ENCODE results near the gene CETN3. TPM values are rescaled to one million over a fixed set of nuclear protein-coding genes. Genes with fewer than 3 reads are reported as not detected.

Gene CETN3
- total and polyA plus RNA-seq, 2 of the 13 experiments (the other 11 are each of a cell fraction or from before 2014, with no cell fraction given) = 15.4 to 71.5 TPM

- no peak for TF ChIP-seq CSRNP2 (CRISPR knock-in tag; conservative IDR thresholded peaks at IDR 0.05; ENCODE audit: low read depth)
- no peak for TF ChIP-seq ZNF777 (CRISPR knock-in tag; IDR thresholded peaks at IDR 0.05)
- TF ChIP-seq MTA1 (CRISPR knock-in tag; IDR thresholded peaks at IDR 0.05; ENCODE audit: borderline replicate concordance) = no peak
- TF ChIP-seq ZNF460 (CRISPR knock-in tag; IDR thresholded peaks at IDR 0.05; ENCODE audit: borderline replicate concordance) = no peak
- TF ChIP-seq TERF1 (CRISPR knock-in tag; IDR thresholded peaks at IDR 0.05) = no peak
- no peak for TF ChIP-seq AHR (CRISPR knock-in tag; IDR thresholded peaks at IDR 0.05)
- TF ChIP-seq NONO (IDR thresholded peaks at IDR 0.05) = no peak
- no peak for TF ChIP-seq NONO (CRISPR knock-in tag; conservative IDR thresholded peaks at IDR 0.05)
- TF ChIP-seq ZNF572 (CRISPR knock-in tag; IDR thresholded peaks at IDR 0.05) = no peak
- no peak for TF ChIP-seq ZNF280D (CRISPR knock-in tag; IDR thresholded peaks at IDR 0.05)
- TF ChIP-seq SYNCRIP (IDR thresholded peaks at IDR 0.05; ENCODE audit: insufficient read depth, low read depth, low read length) = no peak
- no peak for TF ChIP-seq PRDM10 (CRISPR knock-in tag; IDR thresholded peaks at IDR 0.05; ENCODE audit: low read depth)
Measured at GRCh38 chr5:90418214-90418613, 8.7 kb upstream of the CETN3 start (continued).

All from HepG2 (cell line).